ENCODE results near the gene FIP1L1.
"Not testable (repeated sequence)": the region's sequence is repeated elsewhere in the genome, so short reads cannot be mapped to it uniquely, and the experiment has no call there.

Gene FIP1L1

GRCh38 chr4:53378171-53378482, 686 bp downstream of the FIP1L1 start:
- no peak for DNase-seq (ENCODE audit: low read depth)

- DNase-seq (ENCODE audit: low read depth), result no peak
Observed at GRCh38 chr4:53380221-53380620, 2.8 kb downstream of the FIP1L1 start.

- DNase-seq (ENCODE audit: low read depth), result not testable (repeated sequence)
Observed at GRCh38 chr4:53409479-53409878, 32.0 kb downstream of the FIP1L1 start.

GRCh38 chr4:53419208-53419607, 41.8 kb downstream of the FIP1L1 start:
- no peak for DNase-seq (ENCODE audit: low read depth)

DNA sequence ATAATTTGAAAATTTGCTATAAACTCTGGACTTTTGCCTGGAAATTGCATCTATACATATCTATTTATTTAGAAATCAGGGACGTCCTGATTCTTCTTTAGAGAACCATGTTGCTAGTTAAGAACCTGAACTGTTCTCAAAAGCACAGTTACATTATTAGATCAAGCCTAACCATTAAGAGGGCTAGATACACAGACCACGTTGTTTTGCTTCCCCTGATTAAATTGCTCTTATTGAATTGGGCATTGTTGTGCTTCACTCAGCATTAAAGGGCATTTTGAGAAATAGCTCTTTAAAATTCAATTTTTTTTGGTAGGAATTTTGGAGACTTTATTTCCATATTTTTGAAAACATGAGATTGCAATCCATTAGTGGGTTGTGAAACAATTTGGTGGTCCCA, 44.4 kb downstream of the FIP1L1 start:
- no peak for DNase-seq (ENCODE audit: low read depth)

GRCh38 chr4:53422367-53422766, 44.9 kb downstream of the FIP1L1 start:
- no peak for DNase-seq (ENCODE audit: low read depth)

DNA sequence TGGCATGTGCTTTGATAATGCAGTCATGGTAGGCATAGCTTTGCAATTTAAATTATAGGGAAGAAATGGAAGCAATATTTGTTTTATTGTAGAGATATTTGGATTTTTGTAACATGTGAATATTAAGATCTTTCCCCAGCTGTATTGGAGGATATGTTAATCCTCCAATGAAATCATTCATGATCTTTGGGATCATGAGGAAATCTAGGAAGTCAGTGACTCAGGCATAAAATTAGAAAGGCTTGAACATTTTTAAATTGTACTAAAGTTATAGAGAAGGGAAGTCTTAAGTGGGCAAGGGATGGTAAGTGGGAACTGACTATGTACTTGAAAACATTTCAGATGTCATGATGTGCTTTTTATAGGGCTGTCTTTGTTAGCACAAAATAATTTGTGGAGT, 46.8 kb downstream of the FIP1L1 start:
- DNase-seq (ENCODE audit: low read depth), result no peak

DNA sequence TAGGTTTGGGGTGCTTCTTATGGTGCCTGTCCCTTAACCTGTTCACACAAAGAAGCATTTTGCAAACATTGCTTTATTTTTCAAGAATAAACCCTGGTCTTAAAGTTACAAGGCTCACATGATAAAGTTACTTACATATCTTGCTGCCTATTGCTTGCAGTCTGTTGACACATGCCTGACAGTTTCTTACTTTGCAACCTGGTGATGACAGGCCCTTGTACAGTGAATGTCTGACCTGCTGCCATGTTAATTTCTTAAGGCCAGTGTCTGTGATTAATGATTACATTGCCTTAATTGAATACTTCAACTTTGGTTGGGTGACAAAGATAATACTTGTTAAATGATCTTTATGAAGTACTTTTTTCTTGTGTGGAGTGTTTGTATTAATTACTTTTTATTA, 49.9 kb downstream of the FIP1L1 start:
- DNase-seq (ENCODE audit: low read depth), result no peak

DNA sequence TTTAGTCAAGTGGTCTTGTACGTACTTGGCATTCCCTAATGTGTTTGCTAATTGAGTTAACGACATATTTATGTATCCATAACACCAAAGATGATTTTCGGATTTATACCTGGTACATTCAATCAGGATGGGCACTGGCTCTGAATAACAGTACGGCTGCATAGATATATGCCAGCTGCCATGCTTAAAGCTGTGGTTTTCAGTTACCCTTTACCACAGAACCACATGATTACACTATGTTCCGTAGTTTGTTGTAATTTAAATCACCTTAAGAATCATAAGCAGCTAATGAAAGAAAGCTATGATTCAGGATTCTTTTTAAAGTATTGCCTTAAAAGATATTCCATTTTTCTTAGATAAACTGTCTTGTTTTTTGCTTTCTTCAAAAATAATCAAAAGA, 53.6 kb downstream of the FIP1L1 start:
- DNase-seq (ENCODE audit: low read depth), result no peak

GRCh38 chr4:53432528-53433424, 55.3 kb downstream of the FIP1L1 start:
- DNase-seq (ENCODE audit: low read depth), result no peak

GRCh38 chr4:53436251-53436650, 58.8 kb downstream of the FIP1L1 start:
- DNase-seq (ENCODE audit: low read depth), result no peak

GRCh38 chr4:53441564-53441963, 64.1 kb downstream of the FIP1L1 start:
- DNase-seq (ENCODE audit: low read depth), result no peak

DNA sequence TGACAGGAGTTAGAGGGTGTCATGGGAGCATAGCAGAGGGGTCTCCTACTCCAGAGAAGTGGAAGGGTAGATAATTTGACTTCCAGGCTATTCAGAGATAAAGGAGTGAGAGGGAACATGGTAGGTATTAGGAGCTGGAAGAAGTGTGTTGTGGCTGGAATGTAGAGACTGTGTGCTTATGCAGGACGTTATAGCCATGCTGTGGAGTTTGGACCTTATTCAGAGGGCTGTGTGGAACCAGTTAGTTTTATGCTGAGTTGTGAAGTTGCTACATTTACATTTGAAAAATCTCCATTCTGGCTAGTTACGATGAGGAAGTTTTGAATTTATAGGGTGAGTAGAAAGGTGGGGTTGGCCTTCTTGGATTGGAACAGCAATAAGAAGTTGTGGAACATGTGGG, 67.5 kb downstream of the FIP1L1 start:
- DNase-seq (ENCODE audit: low read depth), result no peak

- DNase-seq (ENCODE audit: low read depth), result no peak
Observed at GRCh38 chr4:53450773-53451172, 73.3 kb downstream of the FIP1L1 start.

DNA sequence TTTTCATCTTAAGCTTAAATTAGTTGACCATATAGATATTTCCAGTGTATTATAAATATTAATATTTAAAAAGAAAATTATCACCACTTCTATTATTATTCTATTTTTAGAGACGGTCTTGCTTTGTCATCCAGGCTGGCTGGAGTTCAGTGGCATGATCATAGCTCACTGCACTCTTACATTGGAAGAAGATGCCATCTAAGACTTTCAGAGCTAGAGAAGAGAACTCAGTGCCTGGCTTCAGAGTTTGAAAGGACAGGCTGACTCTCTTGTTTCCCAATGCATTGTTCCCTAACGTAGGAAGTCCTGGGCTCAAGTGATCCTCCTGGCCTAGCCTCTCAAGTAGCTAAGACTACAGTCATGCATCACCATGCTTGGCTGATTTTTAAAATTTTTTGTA, 75.9 kb downstream of the FIP1L1 start:
- DNase-seq (ENCODE audit: low read depth), result no peak

GRCh38 chr4:53455766-53456165, 78.3 kb downstream of the FIP1L1 start:
- DNase-seq (ENCODE audit: low read depth), result no peak

DNA sequence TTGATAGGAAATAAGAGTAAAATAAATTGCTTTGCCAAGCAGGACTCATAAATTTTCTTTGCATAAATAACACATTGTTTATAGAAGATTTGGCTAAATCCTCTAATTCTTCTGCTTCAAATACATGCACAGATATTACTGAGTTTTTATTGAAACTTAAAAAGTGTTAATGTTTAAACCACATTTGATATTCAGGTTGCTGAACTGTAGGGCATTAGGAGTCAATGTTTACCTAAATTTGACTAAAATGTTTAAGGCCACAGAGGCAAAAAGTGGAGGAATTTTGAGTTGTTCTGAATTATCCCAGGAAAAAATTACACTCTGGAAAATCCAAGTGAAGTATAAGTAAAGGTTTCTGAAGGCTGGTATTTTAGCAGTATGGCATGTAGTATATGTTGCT, 78.7 kb downstream of the FIP1L1 start:
- DNase-seq (ENCODE audit: low read depth), result no peak

DNA sequence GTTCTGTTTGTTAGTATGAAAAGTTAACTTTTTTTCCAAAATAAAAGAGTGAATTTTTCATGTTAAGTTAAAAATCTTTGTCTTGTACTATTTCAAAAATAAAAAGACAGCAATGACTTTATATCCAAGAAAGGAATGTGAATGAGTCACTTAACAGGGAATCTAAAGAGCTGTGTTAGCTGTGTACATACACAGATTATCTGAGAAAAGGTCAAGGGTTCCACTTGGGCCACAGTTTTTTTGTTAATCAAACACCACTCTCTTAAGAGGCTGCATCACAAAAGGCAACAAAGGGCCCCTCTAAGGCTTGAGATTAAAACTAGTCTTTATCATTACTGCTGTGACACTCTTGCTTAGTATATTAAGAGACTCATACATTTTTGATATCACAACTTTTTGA, 82.1 kb downstream of the FIP1L1 start:
- no peak for DNase-seq (ENCODE audit: low read depth)

GRCh38 chr4:53461244-53461643, 83.8 kb downstream of the FIP1L1 start:
- no peak for DNase-seq (ENCODE audit: low read depth)

DNA sequence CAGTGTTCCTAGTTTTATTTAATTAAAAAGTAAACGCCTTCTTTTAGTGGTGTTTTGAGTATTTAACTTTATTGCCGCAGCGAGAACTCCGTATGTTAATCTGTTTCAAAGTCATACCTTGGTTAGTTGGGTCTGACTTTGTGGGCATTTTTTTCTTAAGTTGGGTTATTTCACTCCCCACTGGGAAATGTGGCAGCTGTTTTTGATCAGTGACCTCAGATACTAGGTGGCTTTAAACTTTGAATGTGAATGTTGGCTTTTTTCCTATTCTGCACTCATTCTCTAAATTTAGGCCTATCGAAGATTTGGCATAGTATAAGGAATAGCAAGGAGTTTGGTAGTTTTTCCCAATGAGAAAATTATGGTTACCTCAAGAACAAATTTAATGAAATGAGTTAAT, 85.9 kb downstream of the FIP1L1 start:
- no peak for DNase-seq (ENCODE audit: low read depth)

DNA sequence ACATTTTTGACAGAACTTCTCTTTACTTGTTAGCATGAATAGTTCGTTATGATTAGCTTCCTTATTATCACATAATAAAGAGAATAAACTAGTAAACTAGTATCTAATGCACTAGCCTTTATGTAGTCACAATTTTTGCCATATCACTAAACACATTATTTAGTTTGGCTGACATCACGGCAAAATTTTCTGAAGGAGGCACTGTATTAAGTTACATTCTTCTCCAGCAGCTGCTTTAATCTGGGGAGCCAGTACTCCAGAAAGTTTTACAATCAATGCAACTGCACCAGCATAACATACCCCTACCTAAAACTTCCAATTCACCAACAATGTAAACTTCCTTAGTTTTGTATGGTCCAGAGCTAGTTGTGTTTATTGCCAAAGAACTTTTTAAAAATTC, 87.8 kb downstream of the FIP1L1 start:
- no peak for DNase-seq (ENCODE audit: low read depth)

DNA sequence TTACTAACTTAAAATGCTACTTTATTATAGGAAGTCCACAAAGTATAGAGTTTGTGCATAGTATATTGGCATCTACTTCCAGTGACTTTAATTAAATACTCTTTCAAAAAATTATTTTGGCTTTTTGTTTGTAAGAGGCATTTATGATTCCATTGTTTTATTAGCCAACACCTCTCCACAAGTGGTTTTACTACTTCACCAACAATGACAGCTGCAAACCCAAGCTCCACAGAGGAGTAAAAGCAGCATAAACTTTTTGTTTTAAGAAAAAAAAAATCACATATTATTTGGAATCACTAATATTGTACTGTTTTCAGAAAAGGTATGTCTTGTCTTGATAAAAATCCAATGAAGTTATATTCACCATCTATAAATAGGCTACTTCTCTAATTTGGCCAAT, 88.5 kb downstream of the FIP1L1 start:
- DNase-seq (ENCODE audit: low read depth), result no peak

DNA sequence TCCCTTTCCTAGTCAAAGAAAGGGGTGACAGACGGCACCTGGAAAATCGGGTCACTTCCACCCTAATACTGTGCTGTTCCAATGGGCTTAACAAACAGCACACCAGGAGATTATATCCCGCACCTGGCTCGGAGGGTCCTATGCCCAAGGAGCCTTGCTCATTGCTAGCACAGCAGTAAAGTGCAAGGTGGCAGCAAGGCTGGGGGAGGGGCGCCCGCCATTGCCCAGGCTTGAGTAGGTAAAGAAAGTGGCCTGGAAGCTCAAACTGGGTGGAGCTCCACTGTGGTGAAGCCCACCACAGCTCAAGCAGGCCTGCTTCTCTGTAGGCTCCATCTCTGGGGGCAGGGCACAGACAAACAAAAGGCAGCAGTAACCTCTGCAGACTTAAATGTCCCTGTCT, 89.1 kb downstream of the FIP1L1 start:
- DNase-seq (ENCODE audit: low read depth), result not testable (repeated sequence)
